Lower lobe of right lung (tissue), 2 donors: ENCODE data around the gene TMEM237. TPM values are rescaled to one million over a fixed set of nuclear protein-coding genes. Genes with fewer than 3 reads are reported as not detected.

Experiments
- ATAC-seq, 2 donors: fragments of 200-7000 bp; cut with Tn5 transposase; one replicate each; pipeline ENCODE4 v1.9.1; 2020 to 2022; ENCODE audit warnings: mild to moderate bottlenecking in 2 of 2, moderate library complexity in 2 of 2
- DNase-seq: peaks from one replicate; pipeline ENCODE4 v3.0.0-alpha.2; 2020
- H3K27ac ChIP-seq: fragments of 200-600 bp; one replicate; pipeline ENCODE4 v1.8.0; 2022
- H3K27me3 ChIP-seq: fragments of 200-600 bp; one replicate; pipeline ENCODE4 v1.8.0; 2022; ENCODE audit warnings: low read depth
- H3K36me3 ChIP-seq: fragments of 200-600 bp; one replicate; pipeline ENCODE4 v1.8.0; 2022; ENCODE audit warnings: mild to moderate bottlenecking
- H3K4me1 ChIP-seq: fragments of 200-600 bp; one replicate; pipeline ENCODE4 v1.8.0; 2022
- H3K4me3 ChIP-seq: fragments of 200-600 bp; one replicate; pipeline ENCODE4 v1.8.0; 2022; ENCODE audit warnings: mild to moderate bottlenecking
- H3K9me3 ChIP-seq: fragments of 200-600 bp; one replicate; pipeline ENCODE4 v1.8.0; 2022
- CTCF ChIP-seq: fragments of 200-600 bp; IDR thresholded peaks from one replicate; pipeline ENCODE4 v1.8.0; 2022; ENCODE audit warnings: antibody characterized with exemption, mild to moderate bottlenecking
- intact Hi-C: fragments of 100-400 bp; cut with DNase I; formaldehyde crosslinking; loops from one replicate; pipeline ENCODE4 v1.11.0; 2022
- total RNA-seq: library from RNA; stranded (reverse); fragmentation: NEBNext Ultra II Directional; extraction: Animal tissue kit (Norgen Biotek cat#: 25700); gene quantifications from one replicate; pipeline ENCODE4 v1.2.1, GENCODE V29; 2021
- donor health status: DM: no; HTN: yes; CAD: no; lungs with severe emphysema.

Gene TMEM237
- total RNA-seq, 1 donor from 2014 or later = 13.9 TPM

GRCh38 chr2:201664334-201664733, 21.0 kb upstream of the TMEM237 start:
- ATAC-seq = no peak
- Histone ChIP-seq H3K9me3 (no peaks in the 10 kb centered on the region), H3K27me3 (no peaks in the 10 kb centered on the region), H3K4me3 (no peak overlapping the region), H3K27ac (no peak overlapping the region), H3K36me3 (no peaks in the 10 kb centered on the region), H3K4me1 (no peaks in the 10 kb centered on the region)
- no peak for DNase-seq
- no peak for TF ChIP-seq CTCF
- intact Hi-C loops = no loop called here

DNA sequence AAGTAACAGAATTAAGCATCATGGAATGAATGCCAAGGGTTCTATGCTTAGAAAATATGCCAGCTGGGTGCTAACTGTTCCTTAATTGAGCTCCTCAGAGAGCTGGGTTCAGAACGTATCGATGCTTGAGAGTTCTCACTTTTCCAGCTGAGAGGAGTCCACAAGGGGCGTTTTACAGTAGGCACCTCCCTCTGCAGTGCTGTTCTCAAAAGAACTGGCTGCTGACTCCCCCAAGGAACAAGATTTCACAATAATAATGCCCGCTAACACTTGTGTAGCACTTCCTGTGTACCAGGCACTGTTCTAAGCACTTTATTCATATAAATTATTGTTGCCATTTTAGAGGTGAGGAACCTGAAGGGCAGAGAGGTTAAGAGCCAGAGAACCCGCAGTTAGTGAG, 18.1 kb upstream of the TMEM237 start:
- no peak for ATAC-seq
- no peaks in the 10 kb centered on the region for H3K9me3 ChIP-seq
- TF ChIP-seq CTCF = no peak
- no peaks in the 10 kb centered on the region for H3K4me1 ChIP-seq
- DNase-seq = no peak
- no peaks in the 10 kb centered on the region for H3K27me3 ChIP-seq
- H3K4me3 ChIP-seq = no peak overlapping the region
- no peak overlapping the region for H3K27ac ChIP-seq
- intact Hi-C loops = no loop called here
- H3K36me3 ChIP-seq = no peaks in the 10 kb centered on the region

DNA sequence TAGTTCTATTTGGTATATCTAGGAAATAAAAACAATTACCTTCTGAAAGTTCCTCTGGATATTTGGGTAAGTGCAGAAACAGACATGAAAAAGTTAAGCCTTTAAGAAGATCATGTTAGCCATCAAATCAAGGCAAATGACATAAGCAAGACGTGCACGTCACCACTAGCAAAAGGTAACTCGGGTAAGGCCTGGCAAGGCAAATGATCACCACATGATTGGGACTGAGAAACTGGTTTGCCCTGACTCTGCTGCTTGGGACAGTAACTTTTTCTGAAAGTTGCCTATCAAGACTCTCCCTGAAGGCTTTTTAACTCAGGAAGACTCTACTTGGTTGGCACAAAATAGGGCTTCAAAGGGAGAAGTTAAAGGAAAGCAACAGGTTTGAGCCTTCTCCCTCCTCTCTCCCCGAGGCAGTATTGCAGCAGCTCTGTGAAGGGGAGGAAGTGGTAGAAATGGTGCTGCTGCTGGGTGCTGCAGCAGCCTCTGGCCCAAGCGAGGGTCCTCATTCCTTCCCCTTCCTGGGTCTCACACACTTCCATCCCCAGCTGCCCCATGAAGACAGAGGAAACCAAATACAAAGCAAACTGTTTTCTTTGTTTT, 17.1 kb upstream of the TMEM237 start:
- intact Hi-C loops = no loop called here
- Histone ChIP-seq H3K4me1 (no peaks in the 10 kb centered on the region), H3K4me3 (no peak overlapping the region), H3K27me3 (no peaks in the 10 kb centered on the region), H3K9me3 (no peaks in the 10 kb centered on the region), H3K36me3 (no peaks in the 10 kb centered on the region), H3K27ac (no peak overlapping the region)
- ATAC-seq = no peak
- no peak for DNase-seq
- TF ChIP-seq CTCF = no peak

DNA sequence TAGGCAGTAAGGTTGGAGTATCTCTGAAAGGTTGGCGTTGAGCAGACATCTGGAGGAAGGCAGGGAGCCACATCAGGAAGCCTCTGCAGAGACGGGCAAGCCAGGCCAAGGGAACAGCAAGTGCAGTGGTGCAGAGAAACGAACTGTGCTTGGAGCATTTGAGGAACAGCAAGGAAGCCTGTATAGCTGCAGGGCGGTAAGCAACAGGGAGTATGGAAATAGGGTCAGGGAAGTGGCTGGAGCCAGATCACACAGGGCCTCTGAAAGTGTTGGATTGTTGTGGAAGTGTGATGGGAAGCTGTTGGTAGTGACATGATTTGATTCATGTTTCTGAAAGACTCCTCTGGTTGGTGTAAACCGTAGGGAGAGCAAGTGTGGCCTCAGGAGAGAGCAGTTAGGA, 13.4 kb upstream of the TMEM237 start:
- no peak for TF ChIP-seq CTCF
- no peak for DNase-seq
- no peak overlapping the region for H3K4me3 ChIP-seq
- ATAC-seq = no peak
- H3K27me3 ChIP-seq = no peaks in the 10 kb centered on the region
- intact Hi-C loops = no loop called here
- no peak overlapping the region for H3K27ac ChIP-seq
- no peaks in the 10 kb centered on the region for H3K4me1 ChIP-seq
- no peaks in the 10 kb centered on the region for H3K9me3 ChIP-seq
- no peaks in the 10 kb centered on the region for H3K36me3 ChIP-seq

GRCh38 chr2:201656102-201656501, 12.8 kb upstream of the TMEM237 start:
- Histone ChIP-seq H3K36me3 (no peaks in the 10 kb centered on the region), H3K4me1 (no peaks in the 10 kb centered on the region), H3K27ac (no peak overlapping the region), H3K27me3 (no peaks in the 10 kb centered on the region), H3K4me3 (no peak overlapping the region), H3K9me3 (no peaks in the 10 kb centered on the region)
- ATAC-seq (peak in 1 of 2 donors; percentile 35), DNase-seq (no peak)
- no peak for TF ChIP-seq CTCF
- intact Hi-C loops = no loop called here
